HepG2 (cell line): ENCODE data around the gene TMEM9. TPM values are rescaled to one million over a fixed set of nuclear protein-coding genes. Genes with fewer than 3 reads are reported as not detected.

ENCODE experiments used
- ATAC-seq: fragments of 200-7000 bp; cut with Tn5 transposase; 3 replicates; pipeline ENCODE4 v1.9.1; 2020; ENCODE audit warnings: mild to moderate bottlenecking, moderate library complexity
- BruUV-seq: library from RNA; stranded (reverse); fragments of 400-500 nt; replicated peaks from 2 replicates; lab custom pipeline; 2021; lab: Mats Ljungman, UMichigan
- CTCF ChIA-PET: fragments of 300-600 bp; formaldehyde crosslinking; extraction: SDS; loops from one replicate; lab custom pipeline; 2021; ENCODE audit warnings: low total read pairs, inconsistent platforms, low intra/inter-chr PET ratio; lab: Yijun Ruan, JAX
- POLR2A ChIA-PET: fragments of 350-600 bp; sonication (Branson Sonifier 250); formaldehyde crosslinking; loops from one replicate; lab custom pipeline; 2020; ENCODE audit warnings: antibody characterized with exemption, inconsistent platforms; lab: Yijun Ruan, JAX
- DNase-seq: peaks from one replicate; pipeline ENCODE4 v3.0.0-alpha.2; 2015; ENCODE audit warnings: low spot score
- FAIRE-seq: peaks from 3 replicates; lab custom pipeline; 2011; peaks lifted over from hg19 to GRCh38; lab: Jason Lieb, UNC
- H2AFZ ChIP-seq: one replicate; pipeline ENCODE4 v1.6.1; 2011; ENCODE audit warnings: low read length, inconsistent platforms
- H3K27ac ChIP-seq: fragments of 300-600 bp; 3 replicates; pipeline ENCODE4 v1.8.0; 2011; ENCODE audit warnings: mixed run types, mild to moderate bottlenecking, mixed read lengths, low read length, inconsistent platforms; ENCODE audit not compliant: insufficient read depth; ENCODE audit errors: extremely low read length
- H3K27me3 ChIP-seq, 2 experiments: fragments of 200-600 bp in 1 of 2; 2 replicates in 1 of 2; 3 replicates in 1 of 2; pipeline versions ENCODE4 v1.6.0 to v1.8.0; 2011; ENCODE audit warnings: low read length in 2 of 2, mild to moderate bottlenecking in 2 of 2, moderate library complexity in 2 of 2, inconsistent platforms in 1 of 2; ENCODE audit not compliant: insufficient read depth in 2 of 2, control insufficient read depth in 1 of 2
- H3K36me3 ChIP-seq, 2 experiments: fragments of 200-600 bp in 1 of 2; replicated peaks in 1 of 2; 2 replicates in 1 of 2; 3 replicates in 1 of 2; pipeline versions ENCODE4 v1.5.1 to v1.8.0; 2011; ENCODE audit warnings: low read length in 2 of 2, inconsistent platforms in 1 of 2; ENCODE audit not compliant: insufficient read depth in 2 of 2, control insufficient read depth in 1 of 2
- H3K4me1 ChIP-seq: 2 replicates; pipeline ENCODE4 v1.5.1; 2012; ENCODE audit warnings: low read length, inconsistent platforms; ENCODE audit not compliant: insufficient read depth
- H3K4me2 ChIP-seq: 2 replicates; pipeline ENCODE4 v1.6.0; 2011; ENCODE audit warnings: low read depth, low read length, inconsistent platforms
- H3K4me3 ChIP-seq, 3 experiments: fragments of 200-600 bp in 1 of 3; sonication (generic), shearing (Covaris generic) in 1 of 3; replicated peaks in 1 of 3; 2 replicates each; pipeline ENCODE4 v1.5.1; 2011 to 2016; ENCODE audit warnings: low read length in 3 of 3, inconsistent platforms in 2 of 3, low read depth in 2 of 3, mild to moderate bottlenecking in 2 of 3, control low read depth in 1 of 3, mixed read lengths in 1 of 3; ENCODE audit not compliant: insufficient read depth in 1 of 3
- H3K79me2 ChIP-seq: one replicate; pipeline ENCODE4 v1.6.1; 2011; ENCODE audit warnings: low read length, inconsistent platforms; ENCODE audit not compliant: insufficient read depth
- H3K9ac ChIP-seq: 2 replicates; pipeline ENCODE4 v1.6.0; 2011; ENCODE audit warnings: mild to moderate bottlenecking, low read depth, low read length, inconsistent platforms; ENCODE audit not compliant: insufficient read depth
- H3K9me3 ChIP-seq: 2 replicates; pipeline ENCODE4 v1.5.1; 2012; ENCODE audit warnings: mild to moderate bottlenecking, low read length
- H4K20me1 ChIP-seq: 2 replicates; pipeline ENCODE4 v1.6.0; 2011; ENCODE audit warnings: inconsistent platforms, mild to moderate bottlenecking, low read length, moderate library complexity; ENCODE audit not compliant: insufficient read depth
- IRF9 ChIP-seq: sonication (generic); formaldehyde crosslinking; IDR thresholded peaks from 2 replicates; pipeline ENCODE4 v1.8.0; 2022; ENCODE audit warnings: missing genetic modification reagents, mild to moderate bottlenecking, borderline replicate concordance
- NPAS2 ChIP-seq: sonication (generic); formaldehyde crosslinking; IDR thresholded peaks from 2 replicates; pipeline ENCODE4 v1.8.0; 2022; ENCODE audit warnings: mild to moderate bottlenecking, missing genetic modification reagents, borderline replicate concordance
- RAD21 ChIP-seq: fragments of 450-650 bp; formaldehyde crosslinking; IDR thresholded peaks from 2 replicates; pipeline ENCODE4 v1.5.0; 2020; ENCODE audit warnings: mild to moderate bottlenecking
- SIN3B ChIP-seq: fragments of 150-350 bp; IDR thresholded peaks from 2 replicates; pipeline ENCODE4 v1.6.1; 2014; ENCODE audit warnings: low read length
- SPEN ChIP-seq: sonication (generic); formaldehyde crosslinking; IDR thresholded peaks from 2 replicates; pipeline ENCODE4 v1.5.1; 2020; ENCODE audit warnings: low read depth, mild to moderate bottlenecking, missing genetic modification reagents
- TEAD2 ChIP-seq: sonication (generic); formaldehyde crosslinking; IDR thresholded peaks from 2 replicates; pipeline ENCODE4 v1.9.0; 2021; ENCODE audit warnings: missing genetic modification reagents
- YEATS2 ChIP-seq: sonication (generic); formaldehyde crosslinking; IDR thresholded peaks from 2 replicates; pipeline ENCODE4 v1.4.0; 2020; ENCODE audit warnings: missing genetic modification reagents, borderline replicate concordance
- ZBTB25 ChIP-seq: IDR thresholded peaks from 2 replicates; pipeline ENCODE4 v1.6.1; 2018; ENCODE audit warnings: missing genetic modification reagents
- ZFYVE20 ChIP-seq: sonication (generic); formaldehyde crosslinking; IDR thresholded peaks from 2 replicates; pipeline ENCODE4 v1.8.0; 2023; ENCODE audit warnings: low read depth, mild to moderate bottlenecking, moderate library complexity, missing genetic modification reagents, borderline replicate concordance
- ZIK1 ChIP-seq: sonication (generic); formaldehyde crosslinking; IDR thresholded peaks from 2 replicates; pipeline ENCODE4 v1.5.0; 2020; ENCODE audit warnings: mild to moderate bottlenecking, low read depth, missing genetic modification reagents, borderline replicate concordance
- ZNF230 ChIP-seq: sonication (generic); formaldehyde crosslinking; IDR thresholded peaks from 2 replicates; pipeline ENCODE4 v1.4.0; 2020; ENCODE audit warnings: mild to moderate bottlenecking, missing genetic modification reagents
- ZNF562 ChIP-seq: sonication (generic); formaldehyde crosslinking; IDR thresholded peaks from 2 replicates; pipeline ENCODE4 v1.8.0; 2022; ENCODE audit warnings: missing genetic modification reagents, borderline replicate concordance
- ZNF589 ChIP-seq: sonication (generic); formaldehyde crosslinking; conservative IDR thresholded peaks from 2 replicates; pipeline ENCODE4 v1.8.0; 2022; ENCODE audit warnings: mild to moderate bottlenecking, moderate library complexity, missing genetic modification reagents
- ZNF766 ChIP-seq: sonication (generic); formaldehyde crosslinking; IDR thresholded peaks from 2 replicates; pipeline ENCODE4 v1.5.0; 2020; ENCODE audit warnings: missing genetic modification reagents, borderline replicate concordance
- ZNF891 ChIP-seq: sonication (generic); formaldehyde crosslinking; IDR thresholded peaks from 2 replicates; pipeline ENCODE4 v1.5.0; 2020; ENCODE audit warnings: mild to moderate bottlenecking, missing genetic modification reagents
- WGBS: methylation state at CpG from one replicate; pipeline ENCODE4 v1.1.6; 2017; ENCODE audit warnings: low lambda C conversion rate; 5-methylcytosine and 5-hydroxymethylcytosine counted together
- in situ Hi-C: cut with HindIII; loops from 2 replicates; pipeline ENCODE4 v1.10.0; 2017; ENCODE audit warnings: low pct_unique_long_range_greater_than_20kb; ENCODE audit not compliant: extremely low pct_ligation_motif_present
- intact Hi-C: fragments of 100-400 bp; cut with micrococcal nuclease; formaldehyde crosslinking; loops from one replicate; pipeline ENCODE4 v1.10.0; 2022; ENCODE audit not compliant: unreplicated experiment
- polyA plus RNA-seq, 8 experiments: library from polyadenylated mRNA; depleted of rRNA in 3 of 8; stranded (reverse) in 7 of 8; unstranded in 1 of 8; fragments of >200 nt; fragmentation: Illumina TruSeq in 4 of 8; extraction: Trizol in 4 of 8; gene quantifications; 2 replicates each; pipeline versions ENCODE4 v1.2.1 to v1.2.3, GENCODE V29; 2011 to 2016; ENCODE audit warnings: low read depth in 4 of 8, missing spikeins in 1 of 8, mixed read lengths in 1 of 8; ENCODE audit not compliant: insufficient read depth in 1 of 8
- total RNA-seq, 5 experiments: library from RNA; depleted of rRNA; stranded (reverse); fragments of >200 nt; fragmentation: Illumina TruSeq; extraction: Trizol; gene quantifications; 2 replicates each; pipeline ENCODE4 v1.2.3, GENCODE V29; 2016; ENCODE audit warnings: low read depth in 1 of 5

Gene TMEM9
- total and polyA plus RNA-seq, 2 of the 13 experiments (the other 11 are each of a cell fraction or from before 2014, with no cell fraction given): 60.9 to 102 TPM

GRCh38 chr1:201137024-201137392 lies 17.3 kb downstream of the TMEM9 start:
- CTCF ChIA-PET: no interaction called here
- no peak for ATAC-seq
- TF ChIP-seq RAD21 (CRISPR knock-in tag) (no peak), ZNF891 (CRISPR knock-in tag) (no peak), SIN3B (no peak), ZIK1 (CRISPR knock-in tag) (no peak), ZNF562 (CRISPR knock-in tag) (no peak), ZNF589 (CRISPR knock-in tag) (no peak), TEAD2 (no peak), ZNF766 (no peak), ZFYVE20 (CRISPR knock-in tag) (no peak), NPAS2 (CRISPR knock-in tag) (no peak), YEATS2 (CRISPR knock-in tag) (no peak), ZNF230 (CRISPR knock-in tag) (no peak), IRF9 (CRISPR knock-in tag) (no peak), SPEN (CRISPR knock-in tag) (no peak), ZBTB25 (CRISPR knock-in tag) (no peak)
- TF ChIP-seq, all 625 proteins: peak for 0
- H3K79me2 ChIP-seq: no peaks in the 10 kb centered on the region
- H4K20me1 ChIP-seq: no peaks in the 10 kb centered on the region
- WGBS: 98% methylated on average over 7 of the region's 7 CpGs
- no peak overlapping the region for H3K4me3 ChIP-seq
- H3K9me3 ChIP-seq: no peaks in the 10 kb centered on the region
- H3K27ac ChIP-seq: no peak overlapping the region
- POLR2A ChIA-PET: no interaction called here
- no peak for DNase-seq
- H3K4me2 ChIP-seq: no peak overlapping the region
- H3K4me1 ChIP-seq: no peaks in the 10 kb centered on the region
- no peak overlapping the region for H2AFZ ChIP-seq
- FAIRE-seq: no peak
- no TSS peak for BruUV-seq
- peaks cover 12 to 66% of the 10 kb centered on the region in 2 experiments for H3K36me3 ChIP-seq
- intact Hi-C loops: no loop called here
- no peak overlapping the region for H3K9ac ChIP-seq
- H3K27me3 ChIP-seq: no peaks in the 10 kb centered on the region
- in situ Hi-C loops: no loop called here
